Measurements from ENCODE around the gene TCEA2. TPM values are rescaled to one million over a fixed set of nuclear protein-coding genes. Genes with fewer than 3 reads are reported as not detected.

TCEA2 gene
- total and polyA plus RNA-seq, 9 of the 15 experiments (the other 6 are each of a cell fraction or from before 2014, with no cell fraction given), result 1.4 to 28.7 (median 5.4) TPM

DNA sequence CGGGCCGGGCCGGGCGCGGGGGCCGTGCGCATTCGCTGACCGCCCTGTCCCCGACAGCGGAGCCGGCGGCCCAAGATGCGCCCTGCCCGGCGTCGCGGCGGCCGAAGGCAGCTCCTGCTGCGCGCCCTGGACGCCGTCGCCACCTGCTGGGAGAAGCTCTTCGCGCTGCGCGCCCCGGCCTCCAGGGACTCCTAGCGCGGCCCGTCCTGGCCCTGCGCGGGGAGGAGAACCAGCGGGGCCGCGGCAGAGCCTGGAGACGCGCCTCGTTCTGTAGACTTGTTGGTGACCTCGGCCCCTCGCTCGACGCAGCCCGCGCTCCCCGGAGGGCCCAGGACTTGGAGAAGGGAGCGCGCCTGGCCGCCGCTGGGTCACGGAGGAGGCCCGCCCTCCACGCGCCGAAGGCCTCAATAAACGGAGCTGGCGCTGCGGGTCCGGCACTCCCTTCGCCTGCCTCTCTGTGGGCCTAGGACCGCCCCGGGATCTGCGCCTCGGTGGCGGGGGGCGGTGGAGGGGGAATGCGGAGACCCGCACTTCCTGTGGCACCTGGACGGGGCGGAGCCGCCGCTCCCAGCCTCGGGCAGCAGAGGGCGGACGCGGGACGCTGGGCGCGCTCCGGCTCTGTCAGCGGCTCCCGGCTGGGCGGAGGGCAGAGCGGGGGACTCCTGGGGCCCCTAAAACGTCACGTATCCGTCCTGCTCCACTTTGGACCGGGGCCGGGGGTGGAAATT, 24.3 kb upstream of the TCEA2 start (continued):
- TF ChIP-seq NRF1 (conservative IDR thresholded peaks at IDR 0.05 in 1 of 2, IDR thresholded peaks at IDR 0.05 in 1 of 2) (peak; percentile 75 to 82), MXI1 (IDR thresholded peaks at IDR 0.05; ENCODE audit: low read depth, low read length) (no peak), ZNF384 (IDR thresholded peaks at IDR 0.05; ENCODE audit: low read depth, low read length) (no peak), ZZZ3 (IDR thresholded peaks at IDR 0.05) (no peak), NELFE (IDR thresholded peaks at IDR 0.05; ENCODE audit: insufficient read depth, insufficient read length) (no peak), EP300 (IDR thresholded peaks at IDR 0.05; ENCODE audit: low read length) (no peak), ZBTB7A (IDR thresholded peaks at IDR 0.05; ENCODE audit: borderline replicate concordance, control insufficient read depth, low read depth, low read length) (peak; percentile 89), CREB1 (IDR thresholded peaks at IDR 0.05) (peak; percentile 32; the same call in 1 of the 2 replicates), CREB1 (CRISPR knock-in tag; IDR thresholded peaks at IDR 0.05) (peak; percentile 60; the same call in 1 of the 2 replicates), SUPT5H (IDR thresholded peaks at IDR 0.05) (peak; percentile 46), ILK (tag; IDR thresholded peaks at IDR 0.05; ENCODE audit: borderline replicate concordance, low read depth) (no peak), RBM25 (IDR thresholded peaks at IDR 0.05; ENCODE audit: low read depth, low read length, severe bottlenecking) (no peak), PHB2 (IDR thresholded peaks at IDR 0.05; ENCODE audit: low read depth) (no peak)
- TF ChIP-seq, protein P1, sequence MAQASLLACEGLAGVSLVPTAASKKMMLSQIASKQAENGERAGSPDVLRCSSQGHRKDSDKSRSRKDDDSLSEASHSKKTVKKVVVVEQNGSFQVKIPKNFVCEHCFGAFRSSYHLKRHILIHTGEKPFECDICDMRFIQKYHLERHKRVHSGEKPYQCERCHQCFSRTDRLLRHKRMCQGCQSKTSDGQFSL (CRISPR knock-in tag; IDR thresholded peaks at IDR 0.05), result peak; percentile 78
- TF ChIP-seq, protein P1 (tag; IDR thresholded peaks at IDR 0.05), result no peak
- TF ChIP-seq, protein P2, sequence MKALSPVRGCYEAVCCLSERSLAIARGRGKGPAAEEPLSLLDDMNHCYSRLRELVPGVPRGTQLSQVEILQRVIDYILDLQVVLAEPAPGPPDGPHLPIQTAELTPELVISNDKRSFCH (CRISPR knock-in tag; IDR thresholded peaks at IDR 0.05), result no peak
- TF ChIP-seq, protein P2 (tag; IDR thresholded peaks at IDR 0.05), result peak; percentile 50; the same call in 1 of the 2 replicates
- TF ChIP-seq, protein P3, sequence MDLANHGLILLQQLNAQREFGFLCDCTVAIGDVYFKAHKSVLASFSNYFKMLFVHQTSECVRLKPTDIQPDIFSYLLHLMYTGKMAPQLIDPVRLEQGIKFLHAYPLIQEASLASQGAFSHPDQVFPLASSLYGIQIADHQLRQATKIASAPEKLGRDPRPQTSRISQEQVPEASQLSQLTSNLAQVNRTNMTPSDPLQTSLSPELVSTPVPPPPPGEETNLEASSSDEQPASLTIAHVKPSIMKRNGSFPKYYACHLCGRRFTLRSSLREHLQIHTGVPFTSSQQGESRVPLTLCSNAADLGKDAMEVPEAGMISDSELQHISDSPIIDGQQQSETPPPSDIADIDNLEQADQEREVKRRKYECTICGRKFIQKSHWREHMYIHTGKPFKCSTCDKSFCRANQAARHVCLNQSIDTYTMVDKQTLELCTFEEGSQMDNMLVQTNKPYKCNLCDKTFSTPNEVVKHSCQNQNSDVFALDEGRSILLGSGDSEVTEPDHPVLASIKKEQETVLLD (IDR thresholded peaks at IDR 0.05), result peak; percentile 32; the same call in 1 of the 2 replicates
- TF ChIP-seq, protein P4, sequence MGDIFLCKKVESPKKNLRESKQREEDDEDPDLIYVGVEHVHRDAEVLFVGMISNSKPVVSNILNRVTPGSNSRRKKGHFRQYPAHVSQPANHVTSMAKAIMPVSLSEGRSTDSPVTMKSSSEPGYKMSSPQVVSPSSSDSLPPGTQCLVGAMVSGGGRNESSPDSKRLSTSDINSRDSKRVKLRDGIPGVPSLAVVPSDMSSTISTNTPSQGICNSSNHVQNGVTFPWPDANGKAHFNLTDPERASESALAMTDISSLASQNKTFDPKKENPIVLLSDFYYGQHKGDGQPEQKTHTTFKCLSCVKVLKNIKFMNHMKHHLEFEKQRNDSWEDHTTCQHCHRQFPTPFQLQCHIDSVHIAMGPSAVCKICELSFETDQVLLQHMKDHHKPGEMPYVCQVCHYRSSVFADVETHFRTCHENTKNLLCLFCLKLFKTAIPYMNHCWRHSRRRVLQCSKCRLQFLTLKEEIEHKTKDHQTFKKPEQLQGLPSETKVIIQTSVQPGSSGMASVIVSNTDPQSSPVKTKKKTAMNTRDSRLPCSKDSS (IDR thresholded peaks at IDR 0.05; ENCODE audit: low read depth, partially characterized antibody), result no peak
- TF ChIP-seq, protein P5, sequence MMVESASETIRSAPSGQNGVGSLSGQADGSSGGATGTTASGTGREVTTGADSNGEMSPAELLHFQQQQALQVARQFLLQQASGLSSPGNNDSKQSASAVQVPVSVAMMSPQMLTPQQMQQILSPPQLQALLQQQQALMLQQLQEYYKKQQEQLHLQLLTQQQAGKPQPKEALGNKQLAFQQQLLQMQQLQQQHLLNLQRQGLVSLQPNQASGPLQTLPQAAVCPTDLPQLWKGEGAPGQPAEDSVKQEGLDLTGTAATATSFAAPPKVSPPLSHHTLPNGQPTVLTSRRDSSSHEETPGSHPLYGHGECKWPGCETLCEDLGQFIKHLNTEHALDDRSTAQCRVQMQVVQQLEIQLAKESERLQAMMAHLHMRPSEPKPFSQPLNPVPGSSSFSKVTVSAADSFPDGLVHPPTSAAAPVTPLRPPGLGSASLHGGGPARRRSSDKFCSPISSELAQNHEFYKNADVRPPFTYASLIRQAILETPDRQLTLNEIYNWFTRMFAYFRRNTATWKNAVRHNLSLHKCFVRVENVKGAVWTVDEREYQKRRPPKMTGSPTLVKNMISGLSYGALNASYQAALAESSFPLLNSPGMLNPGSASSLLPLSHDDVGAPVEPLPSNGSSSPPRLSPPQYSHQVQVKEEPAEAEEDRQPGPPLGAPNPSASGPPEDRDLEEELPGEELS (CRISPR knock-in tag; IDR thresholded peaks at IDR 0.05; ENCODE audit: borderline replicate concordance), result 0 out of 2 replicates have a peak, but pooled peaks have one; percentile 52
